K562 (cell line): ENCODE results near the gene PRKCB. TPM values are rescaled to one million over a fixed set of nuclear protein-coding genes. Genes with fewer than 3 reads are reported as not detected.

Experiments
- BHLHE40 ChIP-seq: IDR thresholded peaks from 2 replicates; pipeline ENCODE4 v1.6.1; 2011; ENCODE audit warnings: low read length, improper control_type of control experiment
- CBFB ChIP-seq: sonication (generic); formaldehyde crosslinking; IDR thresholded peaks from 2 replicates; pipeline ENCODE4 v1.4.0; 2020; ENCODE audit warnings: mild to moderate bottlenecking, missing genetic modification reagents
- MCM7 ChIP-seq, 2 experiments: fragments of 450-650 bp; IDR thresholded peaks; 2 replicates each; pipeline ENCODE4 v1.6.1; 2016 to 2018
- MTA1 ChIP-seq: fragments of 450-650 bp; IDR thresholded peaks from 2 replicates; pipeline ENCODE4 v1.6.1; 2017; ENCODE audit warnings: borderline replicate concordance
- MTA2 ChIP-seq: fragments of 450-650 bp; IDR thresholded peaks from 2 replicates; pipeline ENCODE4 v1.6.1; 2016; ENCODE audit warnings: low read depth
- NKRF ChIP-seq: fragments of 450-650 bp; IDR thresholded peaks from 2 replicates; pipeline ENCODE4 v1.6.1; 2016; ENCODE audit warnings: borderline replicate concordance
- OTX1 ChIP-seq: fragments of 450-650 bp; formaldehyde crosslinking; IDR thresholded peaks from 2 replicates; pipeline ENCODE4 v1.4.0; 2022; ENCODE audit warnings: mild to moderate bottlenecking
- POLR2A ChIP-seq: fragments of 450-650 bp; conservative IDR thresholded peaks from 2 replicates; pipeline ENCODE4 v1.6.1; 2016
- POLR2B ChIP-seq: fragments of 450-650 bp; IDR thresholded peaks from 2 replicates; pipeline ENCODE4 v1.6.1; 2018; ENCODE audit warnings: low read depth; ENCODE audit not compliant: partially characterized antibody
- TOE1 ChIP-seq, 2 experiments: fragments of 450-650 bp in 1 of 2; sonication (generic) in 1 of 2; formaldehyde crosslinking in 1 of 2; IDR thresholded peaks; 2 replicates each; pipeline versions ENCODE4 v1.7.1 to v1.8.0; 2016 to 2022; ENCODE audit warnings: borderline replicate concordance in 2 of 2, mild to moderate bottlenecking in 2 of 2, antibody characterized with exemption in 1 of 2, inconsistent platforms in 1 of 2, low read depth in 1 of 2, missing genetic modification reagents in 1 of 2, moderate library complexity in 1 of 2
- ZC3H4 ChIP-seq: sonication (generic); formaldehyde crosslinking; IDR thresholded peaks from 2 replicates; pipeline ENCODE4 v1.9.0; 2021; ENCODE audit warnings: missing genetic modification reagents, borderline replicate concordance
- ZNF764 ChIP-seq: fragments of 250-450 bp; sonication (Bioruptor Pico); IDR thresholded peaks from 2 replicates; pipeline ENCODE4 v1.4.0; 2020; ENCODE audit warnings: low read depth, mild to moderate bottlenecking, moderate library complexity
- polyA plus RNA-seq, 8 experiments: library from polyadenylated mRNA; depleted of rRNA in 4 of 8; stranded (reverse) in 5 of 8; unstranded in 3 of 8; fragments of >200 nt; fragmentation: Nextera tagmentation in 2 of 8; fragmentation: Illumina TruSeq in 1 of 8; extraction: Ambion mirVana in 2 of 8; extraction: Trizol in 1 of 8; gene quantifications; 2 replicates each; pipeline versions ENCODE4 v1.2.1 to v1.2.3, GENCODE V29; 2011 to 2014; ENCODE audit warnings: inconsistent platforms in 1 of 8, missing spikeins in 1 of 8
- total RNA-seq, 7 experiments: library from RNA; depleted of rRNA in 6 of 7; stranded (reverse); fragments of >200 nt in 6 of 7; fragmentation: Illumina TruSeq in 2 of 7; extraction: Trizol in 2 of 7; gene quantifications; 2 replicates each; pipeline versions ENCODE4 v1.2.1 to v1.2.3, GENCODE V29; 2011 to 2021; ENCODE audit warnings: low replicate concordance in 1 of 7
- TF ChIP-seq, protein P1 (sequence below): fragments of 450-650 bp; IDR thresholded peaks from 2 replicates; pipeline ENCODE4 v1.6.1; 2016; ENCODE audit warnings: low read depth
- TF ChIP-seq, protein P2 (sequence below): sonication (generic); formaldehyde crosslinking; IDR thresholded peaks from 2 replicates; pipeline ENCODE4 v1.8.0; 2022; ENCODE audit warnings: mild to moderate bottlenecking, missing genetic modification reagents
- TF ChIP-seq, protein P3 (sequence below): fragments of 250-450 bp; sonication (Bioruptor Pico); IDR thresholded peaks from 2 replicates; pipeline ENCODE4 v1.5.0; 2020; ENCODE audit warnings: mild to moderate bottlenecking, borderline replicate concordance

PRKCB gene
- total and polyA plus RNA-seq, 9 of the 15 experiments (the other 6 are each of a cell fraction or from before 2014, with no cell fraction given) = 49.9 to 276 (median 148) TPM

- TF ChIP-seq, protein P1, sequence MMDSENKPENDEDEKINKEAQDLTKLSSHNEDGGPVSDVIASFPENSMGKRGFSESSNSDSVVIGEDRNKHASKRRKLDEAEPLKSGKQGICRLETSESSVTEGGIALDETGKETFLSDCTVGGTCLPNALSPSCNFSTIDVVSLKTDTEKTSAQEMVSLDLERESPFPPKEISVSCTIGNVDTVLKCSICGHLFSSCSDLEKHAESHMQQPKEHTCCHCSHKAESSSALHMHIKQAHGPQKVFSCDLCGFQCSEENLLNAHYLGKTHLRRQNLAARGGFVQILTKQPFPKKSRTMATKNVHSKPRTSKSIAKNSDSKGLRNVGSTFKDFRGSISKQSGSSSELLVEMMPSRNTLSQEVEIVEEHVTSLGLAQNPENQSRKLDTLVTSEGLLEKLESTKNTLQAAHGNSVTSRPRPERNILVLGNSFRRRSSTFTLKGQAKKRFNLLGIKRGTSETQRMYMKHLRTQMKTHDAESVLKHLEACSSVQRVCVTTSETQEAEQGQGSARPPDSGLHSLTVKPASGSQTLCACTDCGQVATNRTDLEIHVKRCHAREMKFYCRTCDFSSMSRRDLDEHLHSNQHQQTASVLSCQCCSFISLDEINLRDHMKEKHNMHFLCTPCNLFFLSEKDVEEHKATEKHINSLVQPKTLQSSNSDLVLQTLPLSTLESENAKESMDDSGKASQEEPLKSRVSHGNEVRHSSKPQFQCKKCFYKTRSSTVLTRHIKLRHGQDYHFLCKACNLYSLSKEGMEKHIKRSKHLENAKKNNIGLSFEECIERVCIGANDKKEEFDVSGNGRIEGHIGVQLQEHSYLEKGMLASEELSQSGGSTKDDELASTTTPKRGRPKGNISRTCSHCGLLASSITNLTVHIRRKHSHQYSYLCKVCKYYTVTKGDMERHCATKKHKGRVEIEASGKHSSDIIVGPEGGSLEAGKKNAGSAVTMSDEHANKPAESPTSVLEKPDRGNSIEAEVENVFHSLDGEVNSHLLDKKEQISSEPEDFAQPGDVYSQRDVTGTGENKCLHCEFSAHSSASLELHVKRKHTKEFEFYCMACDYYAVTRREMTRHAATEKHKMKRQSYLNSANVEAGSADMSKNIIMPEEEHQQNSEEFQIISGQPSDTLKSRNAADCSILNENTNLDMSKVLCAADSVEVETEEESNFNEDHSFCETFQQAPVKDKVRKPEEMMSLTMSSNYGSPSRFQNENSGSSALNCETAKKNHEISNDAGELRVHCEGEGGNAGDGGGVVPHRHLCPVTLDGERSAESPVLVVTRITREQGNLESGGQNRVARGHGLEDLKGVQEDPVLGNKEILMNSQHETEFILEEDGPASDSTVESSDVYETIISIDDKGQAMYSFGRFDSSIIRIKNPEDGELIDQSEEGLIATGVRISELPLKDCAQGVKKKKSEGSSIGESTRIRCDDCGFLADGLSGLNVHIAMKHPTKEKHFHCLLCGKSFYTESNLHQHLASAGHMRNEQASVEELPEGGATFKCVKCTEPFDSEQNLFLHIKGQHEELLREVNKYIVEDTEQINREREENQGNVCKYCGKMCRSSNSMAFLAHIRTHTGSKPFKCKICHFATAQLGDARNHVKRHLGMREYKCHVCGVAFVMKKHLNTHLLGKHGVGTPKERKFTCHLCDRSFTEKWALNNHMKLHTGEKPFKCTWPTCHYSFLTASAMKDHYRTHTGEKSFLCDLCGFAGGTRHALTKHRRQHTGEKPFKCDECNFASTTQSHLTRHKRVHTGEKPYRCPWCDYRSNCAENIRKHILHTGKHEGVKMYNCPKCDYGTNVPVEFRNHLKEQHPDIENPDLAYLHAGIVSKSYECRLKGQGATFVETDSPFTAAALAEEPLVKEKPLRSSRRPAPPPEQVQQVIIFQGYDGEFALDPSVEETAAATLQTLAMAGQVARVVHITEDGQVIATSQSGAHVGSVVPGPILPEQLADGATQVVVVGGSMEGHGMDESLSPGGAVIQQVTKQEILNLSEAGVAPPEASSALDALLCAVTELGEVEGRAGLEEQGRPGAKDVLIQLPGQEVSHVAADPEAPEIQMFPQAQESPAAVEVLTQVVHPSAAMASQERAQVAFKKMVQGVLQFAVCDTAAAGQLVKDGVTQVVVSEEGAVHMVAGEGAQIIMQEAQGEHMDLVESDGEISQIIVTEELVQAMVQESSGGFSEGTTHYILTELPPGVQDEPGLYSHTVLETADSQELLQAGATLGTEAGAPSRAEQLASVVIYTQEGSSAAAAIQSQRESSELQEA = peak; percentile 47; the same call in 1 of the 2 replicates
- no peak for TF ChIP-seq CBFB
- 0 out of 2 replicates have a peak, but pooled peaks have one; percentile 33 for TF ChIP-seq TOE1 (IDR thresholded peaks at IDR 0.05; ENCODE audit: borderline replicate concordance)
- no peak for TF ChIP-seq TOE1 (CRISPR knock-in tag; IDR thresholded peaks at IDR 0.05; ENCODE audit: borderline replicate concordance, low read depth)
- TF ChIP-seq, protein P2, sequence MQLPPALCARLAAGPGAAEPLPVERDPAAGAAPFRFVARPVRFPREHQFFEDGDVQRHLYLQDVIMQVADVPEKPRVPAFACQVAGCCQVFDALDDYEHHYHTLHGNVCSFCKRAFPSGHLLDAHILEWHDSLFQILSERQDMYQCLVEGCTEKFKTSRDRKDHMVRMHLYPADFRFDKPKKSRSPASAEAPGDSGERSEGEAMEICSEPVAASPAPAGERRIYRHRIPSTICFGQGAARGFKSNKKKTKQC = no peak
- TF ChIP-seq MTA2 = 0 out of 2 replicates have a peak, but pooled peaks have one; percentile 25
- TF ChIP-seq POLR2A = 0 out of 2 replicates have a peak, but pooled peaks have one; percentile 18
- no peak for TF ChIP-seq ZC3H4 (CRISPR knock-in tag)
- TF ChIP-seq, protein P3, sequence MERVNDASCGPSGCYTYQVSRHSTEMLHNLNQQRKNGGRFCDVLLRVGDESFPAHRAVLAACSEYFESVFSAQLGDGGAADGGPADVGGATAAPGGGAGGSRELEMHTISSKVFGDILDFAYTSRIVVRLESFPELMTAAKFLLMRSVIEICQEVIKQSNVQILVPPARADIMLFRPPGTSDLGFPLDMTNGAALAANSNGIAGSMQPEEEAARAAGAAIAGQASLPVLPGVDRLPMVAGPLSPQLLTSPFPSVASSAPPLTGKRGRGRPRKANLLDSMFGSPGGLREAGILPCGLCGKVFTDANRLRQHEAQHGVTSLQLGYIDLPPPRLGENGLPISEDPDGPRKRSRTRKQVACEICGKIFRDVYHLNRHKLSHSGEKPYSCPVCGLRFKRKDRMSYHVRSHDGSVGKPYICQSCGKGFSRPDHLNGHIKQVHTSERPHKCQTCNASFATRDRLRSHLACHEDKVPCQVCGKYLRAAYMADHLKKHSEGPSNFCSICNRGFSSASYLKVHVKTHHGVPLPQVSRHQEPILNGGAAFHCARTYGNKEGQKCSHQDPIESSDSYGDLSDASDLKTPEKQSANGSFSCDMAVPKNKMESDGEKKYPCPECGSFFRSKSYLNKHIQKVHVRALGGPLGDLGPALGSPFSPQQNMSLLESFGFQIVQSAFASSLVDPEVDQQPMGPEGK (CRISPR knock-in tag) = no peak
- peak; percentile 57 for TF ChIP-seq POLR2B
- TF ChIP-seq OTX1 = 0 out of 2 replicates have a peak, but pooled peaks have one; percentile 46
- no peak for TF ChIP-seq MCM7 (IDR thresholded peaks at IDR 0.05)
- TF ChIP-seq MTA1 = peak; percentile 54; the same call in 1 of the 2 replicates
- no peak for TF ChIP-seq BHLHE40
- peak; percentile 42; the same call in 1 of the 2 replicates for TF ChIP-seq NKRF
- TF ChIP-seq ZNF764 = no peak
Observed at GRCh38 chr16:24113115-24113745, 277.4 kb downstream of the PRKCB start (continued).
